ENCODE results near the gene CNPPD1. TPM values are rescaled to one million over a fixed set of nuclear protein-coding genes. Genes with fewer than 3 reads are reported as not detected.

The CNPPD1 gene
- polyA plus RNA-seq (2013, experiment 1 of 2): 15.6 TPM
- polyA plus RNA-seq (2013, experiment 2 of 2): 14.9 TPM

GRCh38 chr2:219176818-219177551 is at the start of gene CNPPD1:
Gene CNPPD1 (minus strand): TSS chr2:219176925. CDS start chr2:219176828, 97 bp downstream.
- H3K18ac ChIP-seq (ENCODE audit: low read length): peak within 1 kb of the TSS; percentile 97
- peak within 1 kb of the TSS; percentile 65 for H2BK15ac ChIP-seq (ENCODE audit: low read length)
- WGBS, 2 donors (ENCODE audit: extremely low coverage in 2 of 2, insufficient read length in 2 of 2, insufficient replicate concordance in 1 of 2): no CpG with 5 or more reads among the region's 69 CpGs
- H2BK5ac ChIP-seq (ENCODE audit: low read length): peak within 1 kb of the TSS; percentile 85
- H2AFZ ChIP-seq (ENCODE audit: low read length): peak within 1 kb of the TSS; percentile 99
- H3K4me1 ChIP-seq (ENCODE audit: control insufficient read depth in 2 of 2, insufficient read depth in 1 of 2, low read depth in 1 of 2, low read length in 2 of 2): peaks cover 8 to 9% of the 10 kb centered on the region in 2 donors
- peak within 1 kb of the TSS; percentile 93 for H3K9ac ChIP-seq (ENCODE audit: low read depth, low read length, poor library complexity)
- no peak within 1 kb of the TSS for H2BK120ac ChIP-seq (ENCODE audit: low read depth, low read length)
- H2BK12ac ChIP-seq (ENCODE audit: low read length): peak within 1 kb of the TSS; percentile 49
- DNase-seq (ENCODE audit: low spot score): peak; percentile 74
- H4K8ac ChIP-seq (ENCODE audit: low read depth, low read length): no peak within 1 kb of the TSS
- peaks cover 5% of the 10 kb centered on the region for H3K79me1 ChIP-seq (ENCODE audit: low read depth, low read length)
- H3K36me3 ChIP-seq (replicated peaks in 1 of 2; ENCODE audit: control insufficient read depth in 2 of 2, insufficient read depth in 2 of 2, low read length in 2 of 2): peaks cover 31 to 55% of the 10 kb centered on the region in 2 donors
- H3K27me3 ChIP-seq (ENCODE audit: control insufficient read depth in 3 of 3, insufficient read depth in 3 of 3, low read depth in 1 of 3, low read length in 3 of 3): no peaks in the 10 kb centered on the region
- H3K27ac ChIP-seq (replicated peaks; ENCODE audit: low read length): peak within 1 kb of the TSS; percentile 84
- H3K23ac ChIP-seq (ENCODE audit: low read depth, low read length, poor library complexity): peak within 1 kb of the TSS; percentile 94
- H3K4ac ChIP-seq (ENCODE audit: low read length): peak within 1 kb of the TSS; percentile 53
- H3K9me3 ChIP-seq (replicated peaks in 1 of 2; ENCODE audit: control insufficient read depth in 2 of 2, insufficient read depth in 1 of 2, low read depth in 1 of 2, low read length in 2 of 2): no peaks in the 10 kb centered on the region
- peak within 1 kb of the TSS; percentile 52 for H2AK5ac ChIP-seq (ENCODE audit: low read depth, low read length)
- H4K91ac ChIP-seq (ENCODE audit: low read depth, low read length, poor library complexity): no peak within 1 kb of the TSS
- H3K14ac ChIP-seq (ENCODE audit: low read length): peak within 1 kb of the TSS; percentile 76
- H3K4me2 ChIP-seq (ENCODE audit: insufficient read depth, low read length, poor library complexity, severe bottlenecking): peak within 1 kb of the TSS; percentile 91
- H3K4me3 ChIP-seq (ENCODE audit: low read length in 2 of 2): peak within 1 kb of the TSS; percentile 89 to 97

GRCh38 chr2:219225350-219225749 is 48.6 kb upstream of the CNPPD1 start:
- Histone ChIP-seq H3K4me1 (ENCODE audit: control insufficient read depth in 2 of 2, insufficient read depth in 1 of 2, low read depth in 1 of 2, low read length in 2 of 2) (peaks cover 4 to 6% of the 10 kb centered on the region in 2 donors), H2BK12ac (ENCODE audit: low read length) (no peak overlapping the region), H3K36me3 (replicated peaks in 1 of 2; ENCODE audit: control insufficient read depth in 2 of 2, insufficient read depth in 2 of 2, low read length in 2 of 2) (peaks cover 43 to 65% of the 10 kb centered on the region in 2 donors), H2AK5ac (ENCODE audit: low read depth, low read length) (no peak overlapping the region), H3K18ac (ENCODE audit: low read length) (no peak overlapping the region), H3K4ac (ENCODE audit: low read length) (no peak overlapping the region), H2BK15ac (ENCODE audit: low read length) (no peak overlapping the region), H3K9ac (ENCODE audit: low read depth, low read length, poor library complexity) (no peak overlapping the region), H3K4me2 (ENCODE audit: insufficient read depth, low read length, poor library complexity, severe bottlenecking) (no peak overlapping the region), H3K23ac (ENCODE audit: low read depth, low read length, poor library complexity) (no peak overlapping the region), H4K91ac (ENCODE audit: low read depth, low read length, poor library complexity) (no peak overlapping the region), H3K27me3 (ENCODE audit: control insufficient read depth in 3 of 3, insufficient read depth in 3 of 3, low read depth in 1 of 3, low read length in 3 of 3) (no peaks in the 10 kb centered on the region), H3K27ac (replicated peaks; ENCODE audit: low read length) (no peak overlapping the region), H2AFZ (ENCODE audit: low read length) (no peak overlapping the region), H3K9me3 (replicated peaks in 1 of 2; ENCODE audit: control insufficient read depth in 2 of 2, insufficient read depth in 1 of 2, low read depth in 1 of 2, low read length in 2 of 2) (no peaks in the 10 kb centered on the region), H3K4me3 (ENCODE audit: low read length in 2 of 2) (no peak overlapping the region), H2BK120ac (ENCODE audit: low read depth, low read length) (no peak overlapping the region), H3K14ac (ENCODE audit: low read length) (no peak overlapping the region), H3K79me1 (ENCODE audit: low read depth, low read length) (peaks cover 18% of the 10 kb centered on the region), H2BK5ac (ENCODE audit: low read length) (no peak overlapping the region), H4K8ac (ENCODE audit: low read depth, low read length) (no peak overlapping the region)
- WGBS, 2 donors (ENCODE audit: extremely low coverage in 2 of 2, insufficient read length in 2 of 2, insufficient replicate concordance in 1 of 2): no CpG with 5 or more reads among the region's 3 CpGs
- DNase-seq (ENCODE audit: low spot score): no peak

- Histone ChIP-seq H2BK12ac (ENCODE audit: low read length) (no peak overlapping the region), H3K27me3 (ENCODE audit: control insufficient read depth in 3 of 3, insufficient read depth in 3 of 3, low read depth in 1 of 3, low read length in 3 of 3) (no peaks in the 10 kb centered on the region), H2AFZ (ENCODE audit: low read length) (no peak overlapping the region), H3K9ac (ENCODE audit: low read depth, low read length, poor library complexity) (no peak overlapping the region), H3K79me1 (ENCODE audit: low read depth, low read length) (peaks cover 18% of the 10 kb centered on the region), H3K18ac (ENCODE audit: low read length) (no peak overlapping the region), H4K8ac (ENCODE audit: low read depth, low read length) (peak overlapping the region; percentile 97), H3K4ac (ENCODE audit: low read length) (no peak overlapping the region), H2AK5ac (ENCODE audit: low read depth, low read length) (no peak overlapping the region), H2BK120ac (ENCODE audit: low read depth, low read length) (no peak overlapping the region), H3K14ac (ENCODE audit: low read length) (no peak overlapping the region), H3K4me2 (ENCODE audit: insufficient read depth, low read length, poor library complexity, severe bottlenecking) (no peak overlapping the region), H2BK5ac (ENCODE audit: low read length) (no peak overlapping the region), H3K23ac (ENCODE audit: low read depth, low read length, poor library complexity) (peak overlapping the region; percentile 48), H4K91ac (ENCODE audit: low read depth, low read length, poor library complexity) (no peak overlapping the region), H3K9me3 (replicated peaks in 1 of 2; ENCODE audit: control insufficient read depth in 2 of 2, insufficient read depth in 1 of 2, low read depth in 1 of 2, low read length in 2 of 2) (no peaks in the 10 kb centered on the region), H3K27ac (replicated peaks; ENCODE audit: low read length) (no peak overlapping the region), H3K4me1 (ENCODE audit: control insufficient read depth in 2 of 2, insufficient read depth in 1 of 2, low read depth in 1 of 2, low read length in 2 of 2) (peaks cover 9 to 13% of the 10 kb centered on the region in 2 donors), H2BK15ac (ENCODE audit: low read length) (no peak overlapping the region), H3K36me3 (replicated peaks in 1 of 2; ENCODE audit: control insufficient read depth in 2 of 2, insufficient read depth in 2 of 2, low read length in 2 of 2) (peaks cover 49 to 75% of the 10 kb centered on the region in 2 donors), H3K4me3 (ENCODE audit: low read length in 2 of 2) (no peak overlapping the region)
- WGBS, 2 donors (ENCODE audit: extremely low coverage in 2 of 2, insufficient read length in 2 of 2, insufficient replicate concordance in 1 of 2): no CpG with 5 or more reads among the region's 31 CpGs
- DNase-seq (ENCODE audit: low spot score): no peak
Observed at GRCh38 chr2:219223831-219224610, 47.3 kb upstream of the CNPPD1 start.

All from neuronal stem cell (in vitro differentiated cells).